TTC549 (cell line): ENCODE measurements around the gene PCF11.
"Not testable (repeated sequence)": the region's sequence is repeated elsewhere in the genome, so short reads cannot be mapped to it uniquely, and the experiment has no call there.

Experiments used
- FAIRE-seq: peaks from 2 replicates; lab custom pipeline; 2012; peaks lifted over from hg19 to GRCh38; lab: Jason Lieb, UNC

PCF11 gene

DNA sequence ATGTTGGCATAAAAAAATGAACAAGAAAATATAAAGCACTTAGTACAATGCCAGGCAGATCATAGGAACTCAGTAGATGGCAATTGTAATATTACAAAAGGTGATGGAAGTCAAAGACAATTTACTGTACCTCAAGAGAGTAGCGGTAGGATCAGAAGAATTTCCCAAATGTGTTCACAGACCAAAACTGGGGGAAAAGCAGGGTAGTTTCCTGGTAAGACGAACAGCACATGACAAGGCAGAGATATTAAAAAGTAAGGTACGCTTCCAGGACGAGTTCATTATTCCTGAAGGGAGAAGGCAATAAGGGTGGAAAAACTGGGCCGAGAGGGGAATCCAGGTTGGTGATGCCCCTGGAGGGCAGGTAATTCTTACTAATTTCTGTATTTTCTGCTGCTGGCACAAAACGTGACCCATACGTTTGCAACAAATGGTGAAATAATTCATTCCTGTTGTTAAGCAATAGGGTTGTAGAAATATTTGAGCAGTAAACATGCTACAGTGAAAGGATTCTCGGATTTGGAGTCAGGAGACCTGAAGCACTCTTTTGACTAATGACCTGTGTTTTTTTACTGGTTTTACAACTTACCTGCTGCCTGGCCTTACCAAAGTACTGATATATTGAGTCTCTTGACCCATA is 35.8 kb downstream of the PCF11 start:
- FAIRE-seq, result no peak

DNA sequence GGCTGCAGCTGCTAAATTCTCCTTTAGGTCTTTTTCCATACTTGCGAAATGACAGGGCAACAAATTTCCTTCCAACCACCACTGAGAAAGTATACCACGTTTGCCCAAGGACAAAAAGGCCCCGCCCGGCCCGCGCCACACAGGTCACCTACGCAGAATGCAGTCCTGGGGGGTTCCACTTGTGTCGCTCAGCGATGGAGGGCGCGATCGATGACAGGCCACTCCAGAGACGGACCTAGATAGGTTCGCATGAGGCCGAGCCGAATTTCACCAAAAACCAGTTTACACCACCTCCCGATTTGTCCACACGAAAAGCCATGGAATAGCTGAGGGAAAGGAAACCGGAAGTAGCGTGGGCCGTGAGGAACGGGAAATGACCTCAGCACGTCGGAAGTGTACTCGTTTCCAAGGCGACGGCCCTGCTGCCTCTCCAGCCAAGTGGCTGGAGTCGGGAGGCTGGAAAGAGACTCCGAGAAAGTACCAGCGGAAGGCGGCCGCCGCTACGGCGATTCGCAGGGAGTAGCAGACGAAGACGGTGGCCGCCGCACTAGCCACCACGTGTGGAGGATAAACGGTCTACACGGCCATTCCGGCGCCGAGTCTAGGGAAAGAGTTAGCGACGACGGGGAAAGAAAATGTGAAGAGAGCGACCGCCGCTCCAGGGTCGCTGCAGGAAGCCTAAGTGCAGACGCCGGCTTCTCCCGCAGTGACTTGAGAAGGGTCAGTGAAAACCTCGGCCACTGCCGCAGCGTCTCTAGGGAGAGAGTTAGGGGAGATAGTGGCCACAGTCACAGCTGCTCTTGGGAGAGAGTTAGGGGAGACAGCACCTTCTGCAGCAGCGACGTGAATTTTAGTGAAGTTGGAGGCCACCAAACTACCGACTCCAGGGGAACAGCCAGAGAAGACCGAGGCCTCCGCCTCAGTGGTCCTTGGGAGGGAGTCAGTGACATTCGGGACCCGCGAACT is 36.7 kb downstream of the PCF11 start, which contains the start of gene ANKRD42:
TSS of gene ANKRD42 (plus strand) at position 398 of the 966 bp plus-strand sequence. CDS start 959 bp downstream, outside the sequence.
- FAIRE-seq, result peak; percentile 11

DNA sequence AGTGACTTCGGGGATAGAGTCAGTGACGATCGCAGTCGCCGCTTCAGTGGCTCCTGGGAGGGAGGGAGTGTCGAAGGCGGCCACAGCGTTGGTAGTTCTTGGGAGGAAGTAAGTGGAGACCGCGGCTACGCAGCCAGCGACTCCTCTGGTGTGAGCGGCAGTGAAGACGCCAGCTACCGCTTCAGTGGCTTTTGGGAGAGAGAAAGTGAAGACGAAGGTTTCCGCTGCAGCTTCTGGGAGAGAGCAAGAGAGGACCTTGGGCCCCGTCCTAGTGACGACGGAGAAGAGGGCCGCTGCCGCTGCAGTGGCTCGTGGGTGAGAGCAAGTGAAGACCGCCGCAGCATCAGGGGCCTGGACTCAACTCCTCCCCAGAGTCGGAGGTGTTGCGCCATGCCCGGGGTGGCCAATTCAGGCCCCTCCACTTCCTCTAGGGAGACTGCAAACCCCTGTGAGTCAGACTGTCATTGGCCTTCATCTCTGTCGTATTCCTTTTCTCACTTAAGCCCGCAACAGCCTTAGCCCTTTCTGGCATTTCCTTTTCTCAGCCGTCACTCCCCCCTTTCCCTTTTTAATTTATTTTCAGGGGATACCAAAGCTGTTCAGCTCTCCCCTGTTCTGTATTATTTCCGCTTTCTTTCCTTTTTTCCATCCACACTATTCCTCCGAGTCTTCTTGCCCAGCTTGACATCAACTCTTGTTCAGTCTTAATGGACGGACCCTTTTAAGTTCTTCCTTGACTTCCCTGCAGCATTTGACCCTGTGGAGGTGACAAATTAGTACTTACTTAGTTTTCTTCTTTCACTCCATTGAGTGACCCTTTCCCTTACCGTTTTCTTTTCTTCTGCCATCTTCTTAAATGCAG is 37.6 kb downstream of the PCF11 start:
- FAIRE-seq, result no peak

DNA sequence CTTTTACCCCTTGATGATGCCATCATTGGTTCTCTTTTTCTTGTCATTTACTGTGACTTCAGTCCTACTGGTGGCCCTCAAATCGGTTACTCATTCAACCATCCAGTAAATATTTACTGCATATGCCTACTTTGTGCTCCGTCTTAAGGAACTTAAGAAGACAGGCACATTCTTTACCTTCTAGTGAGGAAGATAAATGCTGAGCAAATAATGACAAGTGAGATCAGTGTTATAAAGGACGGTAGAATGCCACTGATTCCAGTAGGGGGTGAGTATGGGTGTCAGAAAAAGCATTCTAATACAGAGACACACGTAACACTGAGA is 38.2 kb downstream of the PCF11 start:
- no peak for FAIRE-seq

DNA sequence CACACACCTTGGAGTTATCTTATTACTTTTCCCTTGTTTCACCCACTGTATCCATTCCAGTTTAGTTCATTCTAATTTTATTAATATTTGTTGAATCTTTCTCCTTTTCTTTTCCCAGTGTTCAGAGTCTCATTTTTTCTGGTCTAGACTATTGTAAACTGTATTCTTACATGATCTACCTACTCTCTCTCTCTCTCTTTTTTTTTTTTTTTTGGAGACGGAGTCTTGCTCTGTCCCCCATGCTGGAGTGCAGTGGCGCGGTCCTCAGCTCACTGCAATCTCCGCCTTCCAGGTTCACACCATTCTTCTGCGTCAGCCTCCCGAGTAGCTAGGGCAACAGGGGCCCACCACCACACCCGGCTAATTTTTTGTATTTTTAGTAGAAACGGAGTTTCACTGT is 38.7 kb downstream of the PCF11 start:
- no peak for FAIRE-seq

DNA sequence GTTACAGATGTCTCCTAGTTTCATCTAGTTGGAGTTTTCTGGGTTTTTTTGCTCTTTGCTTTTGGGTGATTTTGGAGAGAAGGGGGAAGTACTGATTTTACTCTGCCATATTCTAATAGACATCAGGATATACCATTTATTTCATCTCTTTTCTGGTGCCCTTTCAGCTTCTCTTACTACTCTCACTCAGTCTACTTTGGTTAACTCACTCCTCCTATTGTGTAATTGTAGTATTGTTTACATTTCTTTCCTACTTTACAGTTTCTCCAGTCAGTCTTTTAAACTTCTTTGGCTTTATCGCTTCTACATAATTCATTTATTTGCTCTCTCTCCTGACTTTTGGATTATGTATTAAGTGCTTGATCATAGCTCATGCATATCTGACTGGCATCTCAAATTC is 43.1 kb downstream of the PCF11 start:
- FAIRE-seq, result no peak

DNA sequence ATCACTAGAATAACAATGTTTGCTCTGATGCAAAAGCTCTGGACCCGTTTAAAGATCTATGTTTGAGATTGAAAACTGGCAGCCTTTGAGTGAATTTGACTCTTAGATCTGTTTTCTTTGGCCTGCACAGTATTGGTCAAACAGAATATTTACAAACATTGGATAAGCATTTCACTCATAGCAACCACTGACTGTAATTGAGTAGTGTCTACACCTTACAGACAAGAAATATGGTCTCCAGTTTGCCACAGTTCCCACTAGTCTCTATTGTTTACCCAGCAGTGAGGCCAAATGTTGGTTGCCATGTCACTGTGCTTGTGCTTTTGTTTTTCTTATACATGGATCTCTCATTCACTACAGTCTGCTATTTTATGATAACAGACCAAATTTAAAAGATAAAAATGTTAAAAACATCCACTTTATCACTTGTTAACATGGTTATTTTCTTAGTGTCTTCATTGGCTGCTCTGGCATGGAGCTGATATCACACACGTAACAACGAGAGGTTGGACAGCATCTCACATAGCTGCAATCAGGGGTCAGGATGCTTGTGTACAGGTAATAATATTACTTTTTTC is 48.8 kb downstream of the PCF11 start:
- no peak for FAIRE-seq

DNA sequence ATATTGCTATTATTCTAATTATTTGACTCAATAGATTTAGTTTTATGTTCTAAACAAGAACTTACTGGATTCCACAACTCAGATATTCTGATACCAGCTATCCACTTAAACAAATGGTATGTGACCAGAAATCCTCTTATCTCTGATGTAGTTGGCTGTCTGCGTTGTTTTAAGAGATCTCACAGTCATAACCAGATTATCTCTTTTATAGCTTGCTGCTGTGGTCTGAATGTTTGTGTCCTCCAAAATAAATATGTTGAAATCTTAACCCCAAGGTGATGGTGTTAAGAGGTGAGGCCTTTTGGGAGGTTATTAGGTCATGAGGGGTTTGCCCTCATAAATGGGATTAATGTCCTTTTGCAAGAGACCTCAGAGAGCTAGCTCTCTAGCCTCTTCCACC is 49.3 kb downstream of the PCF11 start:
- no peak for FAIRE-seq

DNA sequence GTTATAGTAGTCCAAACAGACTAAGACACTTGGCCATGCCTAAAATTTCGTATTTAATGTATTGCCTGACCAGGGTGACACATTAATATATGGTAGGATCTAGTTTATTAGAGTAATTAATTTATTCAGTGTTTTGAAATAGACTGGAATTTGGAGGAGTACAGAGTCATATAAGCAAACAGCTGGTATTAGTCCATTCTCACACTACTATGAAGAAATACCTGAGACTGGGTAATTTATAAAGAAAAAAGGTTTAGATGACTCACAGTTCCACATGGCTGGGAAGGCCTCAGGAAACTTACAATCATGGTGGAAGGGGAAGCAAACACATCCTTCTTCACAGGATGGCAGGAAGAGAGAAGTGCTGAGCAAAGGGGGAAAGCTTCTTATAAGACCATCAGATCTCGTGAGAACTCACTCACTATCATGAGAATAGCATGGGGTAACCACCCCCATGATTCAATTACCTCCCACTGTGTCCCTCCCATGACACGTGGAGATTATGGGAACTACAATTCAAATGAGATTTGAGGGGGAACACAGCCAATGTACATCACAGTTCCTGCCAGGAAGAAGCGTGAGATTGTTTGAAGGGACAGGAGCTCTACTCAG is 49.9 kb downstream of the PCF11 start:
- FAIRE-seq, result not testable (repeated sequence)

DNA sequence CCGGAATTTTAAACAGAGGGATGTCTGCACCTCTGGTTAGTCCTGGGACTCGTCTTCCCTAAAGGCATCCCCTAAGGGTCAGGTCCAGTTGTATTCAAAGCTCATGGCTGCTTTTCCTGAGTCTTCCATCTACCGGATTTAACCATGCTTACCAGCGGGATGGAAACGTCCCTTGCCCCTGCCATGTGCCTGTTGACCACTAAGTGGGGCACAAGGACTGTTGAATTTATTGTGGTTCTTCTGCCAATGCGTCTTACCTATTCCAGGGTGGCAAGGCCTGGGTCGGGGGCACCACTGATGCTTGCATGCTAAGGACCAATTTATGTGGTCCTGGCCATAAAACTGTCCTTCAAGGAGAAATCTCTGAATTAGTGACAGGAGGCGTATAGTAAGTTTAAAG is 62.2 kb downstream of the PCF11 start:
- no peak for FAIRE-seq

DNA sequence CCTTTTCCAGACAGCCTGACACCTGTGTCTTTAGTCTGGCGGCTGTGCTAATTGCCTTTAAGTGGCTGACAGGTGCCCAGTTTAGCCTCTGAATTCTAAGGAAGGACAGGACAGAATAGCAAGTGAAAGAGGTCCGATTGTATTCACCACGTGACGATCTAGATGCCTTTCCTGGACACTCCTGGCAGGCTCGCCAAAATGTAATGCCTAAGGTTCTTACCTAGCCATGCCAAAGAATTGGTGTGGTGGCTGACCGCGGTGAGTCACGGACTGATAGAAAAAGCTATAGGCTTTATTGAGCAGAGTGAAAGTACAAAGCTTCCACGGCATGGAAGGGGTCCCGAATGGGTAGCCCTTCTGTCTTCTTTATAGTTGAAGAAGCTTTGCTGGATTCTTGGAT is 63.3 kb downstream of the PCF11 start:
- FAIRE-seq, result no peak

DNA sequence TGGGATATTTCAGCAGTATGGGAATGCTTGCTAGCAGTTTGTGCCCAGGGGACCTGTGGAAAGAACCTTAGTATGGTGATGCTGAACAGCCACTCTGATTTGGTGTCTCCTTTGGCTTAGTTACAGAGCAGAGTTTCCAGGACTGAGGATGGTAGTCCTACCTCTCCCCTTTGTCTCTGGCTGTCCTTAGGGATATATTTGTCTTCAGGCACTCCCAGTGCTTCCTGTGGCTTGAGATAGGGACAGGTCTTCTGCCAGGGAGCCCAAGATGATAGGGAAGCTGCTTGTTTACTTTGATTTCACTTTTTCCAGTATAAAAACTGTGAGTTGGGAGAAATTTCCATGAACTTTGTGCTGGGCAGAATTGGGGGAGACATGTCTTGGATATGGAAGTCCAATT is 64.8 kb downstream of the PCF11 start:
- FAIRE-seq, result no peak

DNA sequence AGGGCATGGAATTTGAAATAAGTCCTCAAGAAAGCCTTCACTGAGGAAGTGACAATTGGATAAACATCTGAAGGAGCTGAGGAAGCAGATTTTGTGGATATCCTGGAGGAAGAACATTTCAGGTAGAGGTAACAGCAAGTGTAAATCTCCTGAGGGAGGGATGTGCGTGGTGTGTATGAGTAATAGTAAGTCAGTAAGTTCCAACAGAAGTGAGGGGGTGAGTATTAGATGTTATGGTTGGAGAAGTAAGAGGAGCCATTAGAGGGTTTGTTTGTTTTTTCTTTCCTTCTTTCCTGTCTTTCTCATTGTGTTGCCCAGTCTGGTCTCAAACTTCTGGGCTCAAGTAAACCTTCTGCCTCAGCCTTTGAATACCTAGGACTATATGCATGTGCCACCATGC is 65.6 kb downstream of the PCF11 start:
- no peak for FAIRE-seq

DNA sequence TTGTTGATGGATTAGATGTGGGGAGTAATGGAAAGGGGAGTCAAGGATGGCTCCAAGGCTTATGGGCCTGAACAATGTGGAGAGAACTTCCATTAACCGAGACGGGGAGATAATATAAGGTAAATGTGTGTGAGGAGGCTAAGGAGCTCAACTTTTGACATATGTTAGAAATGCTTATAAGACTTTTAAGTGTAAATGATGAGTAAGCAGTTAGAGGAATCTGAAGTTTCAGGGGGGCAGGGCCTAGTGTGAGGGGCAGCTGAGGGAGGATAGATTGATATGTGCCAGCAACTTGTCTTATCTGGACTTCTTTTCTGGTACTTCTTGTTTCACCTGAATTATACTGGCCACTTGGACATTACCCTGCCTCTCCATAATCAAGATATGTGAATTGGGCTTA is 66.5 kb downstream of the PCF11 start:
- no peak for FAIRE-seq

DNA sequence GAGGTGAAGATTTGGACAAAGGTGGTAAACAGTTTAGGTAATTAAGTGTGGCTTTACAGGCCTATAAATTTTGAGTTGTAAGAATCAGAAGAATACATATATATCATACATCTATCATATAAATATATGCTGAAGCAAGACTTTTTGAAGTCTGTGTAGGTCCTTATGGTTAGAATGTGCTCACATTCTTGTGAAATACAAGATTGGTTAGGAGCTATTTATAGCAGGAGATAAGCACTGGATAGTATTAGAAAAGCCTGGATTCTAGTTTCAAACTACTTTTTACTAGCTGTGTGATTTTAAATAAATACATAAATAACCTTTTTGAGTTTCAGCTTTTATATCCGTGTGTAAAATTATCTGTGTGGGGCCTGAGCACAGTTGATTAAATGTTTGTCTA is 78.9 kb downstream of the PCF11 start:
- FAIRE-seq, result no peak
